Mucosa of stomach (tissue), 1 donor: ENCODE data around the gene CCDC87.
A peak's percentile ranks its signal among the peaks of the same experiment; 100 is the strongest.

Experiments used
- H3K27me3 ChIP-seq: one replicate; pipeline ENCODE4 v1.7.0; 2013; ENCODE audit warnings: mild to moderate bottlenecking, low read length; ENCODE audit not compliant: control insufficient read depth, insufficient read depth
- H3K36me3 ChIP-seq: one replicate; pipeline ENCODE4 v1.7.0; 2013; ENCODE audit warnings: low read length; ENCODE audit not compliant: control insufficient read depth, insufficient read depth
- H3K4me1 ChIP-seq: one replicate; pipeline ENCODE4 v1.7.0; 2013; ENCODE audit warnings: mild to moderate bottlenecking, low read length; ENCODE audit not compliant: control insufficient read depth, insufficient read depth
- H3K4me3 ChIP-seq: one replicate; pipeline ENCODE4 v1.7.0; 2013; ENCODE audit warnings: low read length
- H3K9ac ChIP-seq: one replicate; pipeline ENCODE4 v1.7.0; 2013; ENCODE audit warnings: mild to moderate bottlenecking, low read length, moderate library complexity
- H3K9me3 ChIP-seq: one replicate; pipeline ENCODE4 v1.7.0; 2013; ENCODE audit warnings: mild to moderate bottlenecking, low read length, moderate library complexity; ENCODE audit not compliant: control insufficient read depth
- donor health status: Pancreatic carcinoma.

Gene CCDC87

DNA sequence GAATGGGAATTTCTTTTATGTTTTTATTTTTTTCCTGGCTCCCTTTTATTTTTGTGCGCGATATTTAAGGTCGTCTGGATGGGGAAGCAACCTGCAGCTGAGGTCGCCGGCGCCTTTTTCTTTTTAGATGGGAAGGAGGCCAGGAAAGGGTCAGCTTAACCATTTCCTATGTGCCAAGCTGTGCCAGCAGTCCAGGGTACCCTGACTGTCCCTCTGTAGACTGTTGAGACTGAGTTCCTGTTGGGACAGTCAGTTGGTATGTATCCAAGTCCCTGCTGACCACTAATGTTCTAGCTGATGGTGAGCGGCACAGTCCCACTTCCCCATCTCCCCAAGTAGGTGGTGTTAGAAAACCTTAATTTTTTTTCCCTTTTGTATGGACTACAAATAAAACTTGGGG lies 34.1 kb upstream of the CCDC87 start:
- H3K27me3 ChIP-seq: no peaks in the 10 kb centered on the region
- H3K9me3 ChIP-seq: no peaks in the 10 kb centered on the region
- no peak overlapping the region for H3K9ac ChIP-seq
- H3K36me3 ChIP-seq: peaks cover 36% of the 10 kb centered on the region
- H3K4me3 ChIP-seq: no peak overlapping the region
- peaks cover 18% of the 10 kb centered on the region for H3K4me1 ChIP-seq

DNA sequence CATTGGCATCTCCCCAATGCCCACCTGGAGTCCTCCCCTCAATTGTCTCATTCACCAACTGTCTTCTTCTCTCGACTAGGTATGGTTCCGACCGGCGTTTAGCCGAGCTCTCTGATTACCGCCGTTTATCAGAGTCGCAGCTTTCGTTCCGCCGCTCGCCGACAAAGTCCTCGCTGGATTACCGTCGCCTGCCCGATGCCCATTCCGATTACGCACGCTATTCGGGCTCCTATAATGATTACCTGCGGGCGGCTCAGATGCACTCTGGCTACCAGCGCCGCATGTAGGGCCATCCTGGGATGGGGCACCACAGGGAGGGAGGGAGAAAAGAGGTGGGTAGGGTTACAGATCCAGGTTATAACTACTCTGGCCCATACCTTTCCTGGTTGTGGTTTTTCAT lies 33.5 kb upstream of the CCDC87 start:
- H3K27me3 ChIP-seq: no peaks in the 10 kb centered on the region
- H3K9me3 ChIP-seq: no peaks in the 10 kb centered on the region
- peaks cover 21% of the 10 kb centered on the region for H3K4me1 ChIP-seq
- H3K36me3 ChIP-seq: peaks cover 36% of the 10 kb centered on the region
- no peak overlapping the region for H3K9ac ChIP-seq
- no peak overlapping the region for H3K4me3 ChIP-seq

DNA sequence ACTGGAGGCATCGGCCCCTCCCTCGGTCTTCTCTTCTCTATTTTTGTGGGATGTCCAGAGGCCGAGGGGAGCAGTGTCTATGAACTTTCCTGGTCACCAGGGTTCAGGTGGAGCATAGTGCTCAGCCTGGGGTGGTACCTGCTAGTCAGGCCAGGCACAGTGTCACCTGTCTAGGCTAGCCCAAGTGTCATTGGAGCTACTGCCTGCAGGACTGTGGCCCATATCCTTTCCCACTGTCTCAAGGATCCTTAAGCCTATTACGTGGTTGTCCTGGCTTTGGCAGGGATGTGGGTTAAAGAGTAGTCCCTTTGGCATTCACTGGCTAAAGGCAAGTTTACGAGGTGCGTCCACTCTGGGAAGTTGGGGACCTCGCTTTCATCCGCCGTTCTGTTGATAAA lies 32.9 kb upstream of the CCDC87 start:
- no peak overlapping the region for H3K4me3 ChIP-seq
- no peaks in the 10 kb centered on the region for H3K9me3 ChIP-seq
- no peaks in the 10 kb centered on the region for H3K27me3 ChIP-seq
- no peak overlapping the region for H3K9ac ChIP-seq
- peaks cover 27% of the 10 kb centered on the region for H3K4me1 ChIP-seq
- H3K36me3 ChIP-seq: peaks cover 36% of the 10 kb centered on the region

DNA sequence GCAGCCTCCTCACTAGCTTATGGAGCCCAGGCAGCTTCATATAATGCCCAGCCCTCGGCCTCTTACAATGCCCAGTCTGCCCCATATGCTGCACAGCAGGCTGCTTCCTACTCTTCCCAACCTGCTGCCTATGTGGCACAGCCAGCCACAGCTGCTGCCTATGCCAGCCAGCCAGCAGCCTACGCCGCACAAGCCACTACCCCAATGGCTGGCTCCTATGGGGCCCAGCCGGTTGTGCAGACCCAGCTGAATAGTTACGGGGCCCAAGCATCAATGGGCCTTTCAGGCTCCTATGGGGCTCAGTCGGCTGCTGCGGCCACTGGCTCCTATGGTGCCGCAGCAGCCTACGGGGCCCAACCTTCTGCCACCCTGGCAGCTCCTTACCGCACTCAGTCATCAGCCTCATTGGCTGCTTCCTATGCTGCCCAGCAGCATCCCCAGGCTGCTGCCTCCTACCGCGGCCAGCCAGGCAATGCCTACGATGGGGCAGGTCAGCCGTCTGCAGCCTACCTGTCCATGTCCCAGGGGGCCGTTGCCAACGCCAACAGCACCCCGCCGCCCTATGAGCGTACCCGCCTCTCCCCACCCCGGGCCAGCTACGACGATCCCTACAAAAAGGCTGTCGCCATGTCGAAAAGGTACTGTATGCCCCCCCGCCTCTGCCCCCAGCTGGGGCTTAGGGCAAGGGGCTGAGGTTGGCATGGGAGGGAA lies 32.3 kb upstream of the CCDC87 start:
- Histone ChIP-seq H3K36me3 (peaks cover 36% of the 10 kb centered on the region), H3K27me3 (no peaks in the 10 kb centered on the region), H3K4me1 (peaks cover 27% of the 10 kb centered on the region), H3K9me3 (no peaks in the 10 kb centered on the region), H3K4me3 (no peak overlapping the region), H3K9ac (no peak overlapping the region)

DNA sequence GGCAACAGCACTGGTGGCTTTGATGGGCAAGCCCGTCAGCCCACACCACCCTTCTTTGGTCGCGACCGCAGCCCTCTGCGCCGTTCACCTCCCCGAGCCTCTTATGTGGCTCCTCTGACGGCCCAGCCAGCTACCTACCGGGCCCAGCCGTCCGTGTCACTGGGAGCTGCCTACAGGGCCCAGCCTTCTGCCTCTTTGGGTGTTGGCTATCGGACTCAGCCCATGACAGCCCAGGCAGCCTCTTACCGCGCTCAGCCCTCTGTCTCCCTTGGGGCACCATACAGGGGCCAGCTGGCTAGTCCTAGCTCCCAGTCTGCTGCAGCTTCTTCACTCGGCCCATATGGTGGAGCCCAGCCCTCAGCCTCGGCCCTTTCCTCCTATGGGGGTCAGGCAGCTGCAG lies 31.6 kb upstream of the CCDC87 start:
- H3K9ac ChIP-seq: no peak overlapping the region
- no peak overlapping the region for H3K4me3 ChIP-seq
- H3K4me1 ChIP-seq: peaks cover 32% of the 10 kb centered on the region
- H3K36me3 ChIP-seq: peaks cover 36% of the 10 kb centered on the region
- no peaks in the 10 kb centered on the region for H3K27me3 ChIP-seq
- no peaks in the 10 kb centered on the region for H3K9me3 ChIP-seq

DNA sequence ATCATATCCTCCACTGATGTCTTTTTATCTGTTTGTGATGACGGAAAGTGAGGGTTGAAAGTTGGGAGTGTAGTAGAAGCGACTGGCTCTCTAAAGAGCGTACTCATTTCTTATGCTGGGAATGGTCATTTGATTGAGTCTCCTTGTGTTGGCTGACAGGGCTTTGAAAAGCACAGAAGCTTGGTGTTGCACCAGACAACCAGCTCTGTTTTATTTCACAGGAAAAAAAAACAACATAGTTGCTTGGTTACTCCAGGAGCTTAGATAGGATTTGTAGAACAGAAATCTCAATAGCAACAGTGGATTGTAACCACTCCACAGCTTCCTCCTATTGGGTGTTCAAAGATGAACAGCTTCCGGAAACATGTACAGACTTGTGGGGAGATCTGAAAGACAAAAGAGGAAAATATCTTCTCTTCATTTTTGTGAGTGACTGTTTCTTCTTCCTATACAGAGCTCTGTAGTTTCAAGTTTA lies 26.3 kb upstream of the CCDC87 start:
- H3K9me3 ChIP-seq: no peaks in the 10 kb centered on the region
- peak overlapping the region; percentile 77 for H3K4me3 ChIP-seq
- H3K27me3 ChIP-seq: no peaks in the 10 kb centered on the region
- peaks cover 43% of the 10 kb centered on the region for H3K4me1 ChIP-seq
- peak overlapping the region; percentile 95 for H3K9ac ChIP-seq
- peaks cover 1% of the 10 kb centered on the region for H3K36me3 ChIP-seq

DNA sequence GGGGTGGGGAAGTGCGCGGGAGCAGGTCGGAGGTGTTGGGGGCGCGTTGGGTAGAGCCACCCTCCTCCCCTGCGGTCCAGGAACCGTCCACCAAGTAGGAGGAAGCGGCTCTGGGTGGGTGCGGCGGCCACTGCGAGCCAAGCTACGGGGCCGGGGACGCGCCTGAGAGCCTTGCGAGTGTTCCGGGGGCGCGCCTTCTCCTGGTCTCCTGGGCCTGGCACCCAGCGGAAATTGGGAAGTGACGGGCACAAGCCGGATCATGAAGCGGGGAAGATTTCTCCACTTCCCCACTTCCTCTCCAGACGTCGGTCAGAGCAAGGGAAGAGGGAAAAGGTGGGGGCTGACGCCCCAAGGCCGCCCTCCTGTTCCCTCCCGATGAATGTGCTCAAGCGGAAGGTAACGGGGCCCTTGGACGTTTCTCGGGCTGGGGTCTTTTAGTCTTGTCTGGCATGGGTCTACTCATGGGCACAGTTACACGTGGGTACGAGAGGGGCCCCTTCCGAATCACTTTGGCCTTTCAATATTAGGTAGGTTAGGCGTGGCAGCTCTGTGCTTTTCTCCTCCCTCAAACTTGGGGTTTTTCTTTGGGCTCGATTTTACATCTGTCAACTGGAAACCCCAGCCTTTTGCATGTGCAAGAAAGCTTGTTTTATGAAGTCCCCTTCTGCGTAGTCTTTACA lies 24.4 kb upstream of the CCDC87 start:
- H3K4me1 ChIP-seq: peaks cover 26% of the 10 kb centered on the region
- H3K4me3 ChIP-seq: peak overlapping the region; percentile 77
- H3K9ac ChIP-seq: peak overlapping the region; percentile 95
- H3K9me3 ChIP-seq: no peaks in the 10 kb centered on the region
- no peaks in the 10 kb centered on the region for H3K27me3 ChIP-seq
- H3K36me3 ChIP-seq: no peaks in the 10 kb centered on the region

DNA sequence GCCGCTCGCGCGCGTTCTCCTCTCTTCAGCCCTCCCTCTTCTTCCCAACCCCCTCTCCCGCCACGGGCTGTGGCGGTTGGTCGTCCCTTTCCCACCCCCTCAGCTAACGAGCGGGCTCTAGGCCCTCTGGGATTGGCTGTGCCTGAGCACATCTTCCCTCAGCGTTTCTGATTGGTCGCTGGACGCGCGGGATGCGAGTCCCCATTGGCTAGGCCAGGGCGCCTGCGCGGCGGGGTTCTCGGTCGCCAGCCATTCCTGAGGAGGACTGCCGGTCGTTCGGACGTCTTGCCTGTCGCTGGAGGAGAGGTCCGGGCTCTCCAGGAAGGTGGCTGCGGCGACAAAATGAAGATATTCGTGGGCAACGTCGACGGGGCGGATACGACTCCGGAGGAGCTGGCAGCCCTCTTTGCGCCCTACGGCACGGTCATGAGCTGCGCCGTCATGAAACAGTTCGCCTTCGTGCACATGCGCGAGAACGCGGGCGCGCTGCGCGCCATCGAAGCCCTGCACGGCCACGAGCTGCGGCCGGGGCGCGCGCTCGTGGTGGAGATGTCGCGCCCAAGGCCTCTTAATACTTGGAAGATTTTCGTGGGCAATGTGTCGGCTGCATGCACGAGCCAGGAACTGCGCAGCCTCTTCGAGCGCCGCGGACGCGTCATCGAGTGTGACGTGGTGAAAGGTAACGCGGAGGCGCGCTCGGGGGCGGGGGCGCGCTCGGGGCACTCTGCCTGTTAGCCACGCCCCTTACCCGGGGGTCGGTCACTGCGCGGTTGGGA lies 23.7 kb upstream of the CCDC87 start, which contains the start of gene RBM14:
RBM14 (plus strand) TSS at position 252 of the 776 bp plus-strand sequence; CDS start at position 343, 91 bp downstream.
- H3K4me3 ChIP-seq: peak within 1 kb of the TSS; percentile 77

DNA sequence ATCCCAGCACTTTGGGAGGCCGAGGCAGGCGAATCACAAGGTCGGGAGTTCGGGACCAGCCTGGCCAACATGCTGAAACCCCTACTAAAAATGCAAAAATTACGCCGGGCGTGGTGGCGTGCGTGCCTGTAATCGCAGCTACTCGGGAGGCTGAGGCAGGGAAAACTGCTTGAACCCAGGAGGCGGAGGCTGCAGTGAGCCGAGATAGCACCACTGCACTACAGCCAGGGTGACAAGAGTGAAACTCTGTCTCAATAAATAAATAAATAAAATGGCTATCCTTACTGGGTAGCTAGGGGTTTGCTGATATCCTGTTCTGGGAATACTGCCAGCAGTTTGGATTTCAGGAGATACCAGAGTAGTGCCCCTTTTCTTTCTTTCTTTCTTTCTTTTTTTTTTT lies 21.2 kb upstream of the CCDC87 start:
- Histone ChIP-seq H3K36me3 (no peaks in the 10 kb centered on the region), H3K4me3 (no peak overlapping the region), H3K9ac (no peak overlapping the region), H3K9me3 (no peaks in the 10 kb centered on the region), H3K27me3 (no peaks in the 10 kb centered on the region), H3K4me1 (peaks cover 10% of the 10 kb centered on the region)

More for the DNA sequence above, 23.7 kb upstream of the CCDC87 start, which contains the start of gene RBM14:
- Histone ChIP-seq H3K9me3 (no peaks in the 10 kb centered on the region), H3K36me3 (no peaks in the 10 kb centered on the region), H3K27me3 (no peaks in the 10 kb centered on the region), H3K9ac (peak within 1 kb of the TSS; percentile 95), H3K4me1 (peaks cover 23% of the 10 kb centered on the region)

DNA sequence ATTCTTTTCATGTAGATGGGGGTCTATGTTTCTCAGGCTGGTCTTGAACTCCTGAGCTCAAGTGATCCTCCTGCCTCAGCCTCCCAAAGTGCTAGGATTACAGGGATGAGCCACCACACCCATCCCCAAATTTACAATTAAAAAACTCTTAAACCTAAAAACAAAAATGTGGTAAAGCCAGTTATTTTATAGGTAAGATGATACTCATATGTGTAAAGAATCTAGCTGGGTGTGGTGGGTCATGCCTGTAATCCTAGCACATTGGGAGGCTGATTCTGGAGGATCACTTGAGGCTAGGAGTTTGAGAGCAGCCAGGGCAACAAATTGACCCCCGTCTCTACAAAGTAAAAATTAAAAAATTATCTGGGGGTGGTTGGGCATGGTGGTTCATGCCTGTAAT lies 19.6 kb upstream of the CCDC87 start:
- H3K36me3 ChIP-seq: no peaks in the 10 kb centered on the region
- H3K4me1 ChIP-seq: peaks cover 8% of the 10 kb centered on the region
- H3K9ac ChIP-seq: no peak overlapping the region
- H3K27me3 ChIP-seq: no peaks in the 10 kb centered on the region
- H3K9me3 ChIP-seq: no peaks in the 10 kb centered on the region
- H3K4me3 ChIP-seq: no peak overlapping the region

DNA sequence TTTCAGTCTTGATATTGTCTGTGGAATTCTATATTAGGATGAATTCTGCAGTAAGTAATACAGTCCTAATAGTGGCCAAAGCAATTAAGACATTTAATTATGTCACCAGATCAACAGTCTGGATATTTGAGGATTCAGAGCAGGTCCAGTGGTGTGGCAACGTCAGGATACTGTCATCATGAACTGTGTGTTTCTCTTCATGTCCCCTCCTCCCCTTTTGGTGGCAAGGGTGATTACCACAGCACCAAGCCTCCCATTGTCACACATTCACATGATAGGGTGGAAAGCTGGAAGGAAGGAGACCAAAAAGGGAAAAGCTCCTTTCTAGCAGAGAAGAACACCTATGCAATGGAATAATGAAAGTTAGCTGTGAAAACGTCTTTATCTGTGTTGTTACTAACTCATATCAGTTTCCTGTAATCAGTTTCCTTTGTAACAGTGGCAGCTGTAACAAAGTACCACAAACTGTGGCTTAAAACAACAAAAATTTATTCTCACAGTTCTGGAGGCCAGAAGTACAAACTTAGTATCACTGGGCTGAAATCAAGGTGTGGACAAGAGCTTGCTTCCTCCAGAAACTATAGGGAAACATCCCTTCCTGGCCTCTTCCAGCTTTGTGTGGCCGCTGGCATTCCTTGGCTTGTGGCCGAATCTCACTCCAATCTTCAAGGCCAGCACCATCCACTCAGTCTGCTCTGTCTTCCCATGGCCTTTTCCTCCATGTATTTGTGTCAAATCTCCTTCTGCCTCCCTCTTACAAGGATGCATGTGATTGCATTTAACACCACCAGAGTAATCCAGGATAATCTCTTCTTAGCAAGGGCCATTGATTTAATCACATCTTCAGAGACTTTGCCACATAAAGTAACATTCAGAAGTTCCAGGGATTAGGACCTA lies 17.1 kb upstream of the CCDC87 start:
- peaks cover 15% of the 10 kb centered on the region for H3K4me1 ChIP-seq

More for the DNA sequence above, 17.1 kb upstream of the CCDC87 start:
- Histone ChIP-seq H3K9me3 (no peaks in the 10 kb centered on the region), H3K27me3 (no peaks in the 10 kb centered on the region), H3K9ac (no peak overlapping the region), H3K36me3 (no peaks in the 10 kb centered on the region), H3K4me3 (no peak overlapping the region)
